Measurements from ENCODE around the gene FOSL2. TPM values are rescaled to one million over a fixed set of nuclear protein-coding genes. Genes with fewer than 3 reads are reported as not detected.

The FOSL2 gene
- total RNA-seq, 1 experiment from 2014 or later = 4.0 TPM

DNA sequence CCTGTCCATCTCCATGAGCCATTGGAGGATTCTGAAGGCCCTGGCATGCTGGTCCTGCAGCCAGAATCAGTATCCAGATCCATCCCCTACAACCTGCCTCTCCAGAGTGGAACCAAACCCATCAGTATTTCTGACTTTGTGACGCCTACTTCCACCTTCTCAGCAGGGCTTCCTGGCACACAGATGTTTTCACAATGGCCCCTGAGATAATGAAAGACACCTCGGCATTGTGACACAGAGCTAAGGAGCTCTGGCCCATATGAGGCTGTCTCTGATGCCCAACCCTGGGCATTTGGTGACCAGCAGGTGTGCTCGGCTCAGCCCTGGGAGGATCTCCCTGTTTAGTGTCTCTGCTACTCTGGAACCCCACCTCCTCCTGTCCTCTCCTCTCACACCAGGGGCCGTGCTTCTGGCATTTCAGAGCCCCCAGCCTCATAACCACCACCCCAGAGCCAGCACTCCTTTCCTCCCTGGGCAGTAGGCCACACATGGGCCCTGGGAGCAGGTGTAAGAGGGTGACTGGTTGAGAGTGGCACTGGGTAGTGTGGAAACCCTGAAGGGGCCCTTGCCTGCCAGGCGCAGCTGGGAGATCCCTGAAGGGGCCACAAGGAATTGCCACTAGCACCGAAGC lies 38.2 kb downstream of the FOSL2 start (continued):
- TF ChIP-seq, protein P1, sequence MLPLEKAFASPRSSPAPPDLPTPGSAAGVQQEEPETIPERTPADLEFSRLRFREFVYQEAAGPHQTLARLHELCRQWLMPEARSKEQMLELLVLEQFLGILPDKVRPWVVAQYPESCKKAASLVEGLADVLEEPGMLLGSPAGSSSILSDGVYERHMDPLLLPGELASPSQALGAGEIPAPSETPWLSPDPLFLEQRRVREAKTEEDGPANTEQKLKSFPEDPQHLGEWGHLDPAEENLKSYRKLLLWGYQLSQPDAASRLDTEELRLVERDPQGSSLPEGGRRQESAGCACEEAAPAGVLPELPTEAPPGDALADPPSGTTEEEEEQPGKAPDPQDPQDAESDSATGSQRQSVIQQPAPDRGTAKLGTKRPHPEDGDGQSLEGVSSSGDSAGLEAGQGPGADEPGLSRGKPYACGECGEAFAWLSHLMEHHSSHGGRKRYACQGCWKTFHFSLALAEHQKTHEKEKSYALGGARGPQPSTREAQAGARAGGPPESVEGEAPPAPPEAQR (CRISPR knock-in tag; IDR thresholded peaks at IDR 0.05) = no peak
- TF ChIP-seq MYBL2 (CRISPR knock-in tag; IDR thresholded peaks at IDR 0.05) = no peak
- no peak for TF ChIP-seq CBFB (CRISPR knock-in tag; IDR thresholded peaks at IDR 0.05; ENCODE audit: low read depth)
- TF ChIP-seq SOX15 (CRISPR knock-in tag; IDR thresholded peaks at IDR 0.05) = no peak
- TF ChIP-seq NFATC4 (CRISPR knock-in tag; IDR thresholded peaks at IDR 0.05) = no peak
- TF ChIP-seq JUN (CRISPR knock-in tag; IDR thresholded peaks at IDR 0.05) = no peak
- TF ChIP-seq, protein P2, sequence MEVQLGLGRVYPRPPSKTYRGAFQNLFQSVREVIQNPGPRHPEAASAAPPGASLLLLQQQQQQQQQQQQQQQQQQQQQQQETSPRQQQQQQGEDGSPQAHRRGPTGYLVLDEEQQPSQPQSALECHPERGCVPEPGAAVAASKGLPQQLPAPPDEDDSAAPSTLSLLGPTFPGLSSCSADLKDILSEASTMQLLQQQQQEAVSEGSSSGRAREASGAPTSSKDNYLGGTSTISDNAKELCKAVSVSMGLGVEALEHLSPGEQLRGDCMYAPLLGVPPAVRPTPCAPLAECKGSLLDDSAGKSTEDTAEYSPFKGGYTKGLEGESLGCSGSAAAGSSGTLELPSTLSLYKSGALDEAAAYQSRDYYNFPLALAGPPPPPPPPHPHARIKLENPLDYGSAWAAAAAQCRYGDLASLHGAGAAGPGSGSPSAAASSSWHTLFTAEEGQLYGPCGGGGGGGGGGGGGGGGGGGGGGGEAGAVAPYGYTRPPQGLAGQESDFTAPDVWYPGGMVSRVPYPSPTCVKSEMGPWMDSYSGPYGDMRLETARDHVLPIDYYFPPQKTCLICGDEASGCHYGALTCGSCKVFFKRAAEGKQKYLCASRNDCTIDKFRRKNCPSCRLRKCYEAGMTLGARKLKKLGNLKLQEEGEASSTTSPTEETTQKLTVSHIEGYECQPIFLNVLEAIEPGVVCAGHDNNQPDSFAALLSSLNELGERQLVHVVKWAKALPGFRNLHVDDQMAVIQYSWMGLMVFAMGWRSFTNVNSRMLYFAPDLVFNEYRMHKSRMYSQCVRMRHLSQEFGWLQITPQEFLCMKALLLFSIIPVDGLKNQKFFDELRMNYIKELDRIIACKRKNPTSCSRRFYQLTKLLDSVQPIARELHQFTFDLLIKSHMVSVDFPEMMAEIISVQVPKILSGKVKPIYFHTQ (CRISPR knock-in tag; IDR thresholded peaks at IDR 0.05) = no peak
- TF ChIP-seq NR2C2 (CRISPR knock-in tag; IDR thresholded peaks at IDR 0.05) = no peak
- no peak for TF ChIP-seq ZNF121 (CRISPR knock-in tag; IDR thresholded peaks at IDR 0.05)

DNA sequence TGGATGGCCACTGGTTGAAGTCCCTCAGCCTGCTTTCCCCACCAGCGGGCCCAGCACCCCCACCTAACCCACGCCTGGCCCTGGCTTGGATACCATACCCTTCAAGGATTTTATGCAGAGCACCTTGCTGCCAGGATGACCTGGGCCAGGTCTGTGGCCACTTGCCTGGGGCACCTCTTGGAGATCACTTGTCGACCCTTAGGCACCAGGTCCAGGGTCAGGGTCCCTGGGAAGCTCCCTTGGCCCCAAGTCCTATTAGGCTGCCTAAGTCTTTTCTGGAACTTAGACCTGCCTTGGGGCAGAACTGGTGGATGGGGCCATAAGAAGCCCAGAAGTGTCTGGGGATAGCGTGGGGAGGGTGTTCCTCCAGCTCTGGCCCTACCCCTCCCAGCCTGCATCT lies 39.1 kb downstream of the FOSL2 start:
- Mint-ChIP-seq H3K4me1 (peaks cover 6% of the 10 kb centered on the region; the same call in 1 of the 2 replicates), H3K27ac (no peak overlapping the region), H3K36me3 (peaks cover 4% of the 10 kb centered on the region), H3K9me3 (peaks cover 21% of the 10 kb centered on the region), H3K27me3 (ENCODE audit: low read depth) (no peaks in the 10 kb centered on the region), H3K4me3 (no peak overlapping the region)
- no peak for DNase-seq (ENCODE audit: low spot score)
- ChIA-PET CTCF (no interaction called here), POLR2A (no interaction called here)
- ATAC-seq = no peak
- TF ChIP-seq ZNF423 (CRISPR knock-in tag; IDR thresholded peaks at IDR 0.05) = no peak
- no peak for TF ChIP-seq ESRRA (CRISPR knock-in tag; IDR thresholded peaks at IDR 0.05; ENCODE audit: borderline replicate concordance)
- TF ChIP-seq, protein P1 (CRISPR knock-in tag; IDR thresholded peaks at IDR 0.05) = no peak
- no peak for TF ChIP-seq FOXK1 (CRISPR knock-in tag; IDR thresholded peaks at IDR 0.05)
- TF ChIP-seq, protein P3, sequence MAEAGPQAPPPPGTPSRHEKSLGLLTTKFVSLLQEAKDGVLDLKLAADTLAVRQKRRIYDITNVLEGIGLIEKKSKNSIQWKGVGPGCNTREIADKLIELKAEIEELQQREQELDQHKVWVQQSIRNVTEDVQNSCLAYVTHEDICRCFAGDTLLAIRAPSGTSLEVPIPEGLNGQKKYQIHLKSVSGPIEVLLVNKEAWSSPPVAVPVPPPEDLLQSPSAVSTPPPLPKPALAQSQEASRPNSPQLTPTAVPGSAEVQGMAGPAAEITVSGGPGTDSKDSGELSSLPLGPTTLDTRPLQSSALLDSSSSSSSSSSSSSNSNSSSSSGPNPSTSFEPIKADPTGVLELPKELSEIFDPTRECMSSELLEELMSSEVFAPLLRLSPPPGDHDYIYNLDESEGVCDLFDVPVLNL (CRISPR knock-in tag; IDR thresholded peaks at IDR 0.05; ENCODE audit: borderline replicate concordance, low read depth) = no peak
- TF ChIP-seq, protein P4, sequence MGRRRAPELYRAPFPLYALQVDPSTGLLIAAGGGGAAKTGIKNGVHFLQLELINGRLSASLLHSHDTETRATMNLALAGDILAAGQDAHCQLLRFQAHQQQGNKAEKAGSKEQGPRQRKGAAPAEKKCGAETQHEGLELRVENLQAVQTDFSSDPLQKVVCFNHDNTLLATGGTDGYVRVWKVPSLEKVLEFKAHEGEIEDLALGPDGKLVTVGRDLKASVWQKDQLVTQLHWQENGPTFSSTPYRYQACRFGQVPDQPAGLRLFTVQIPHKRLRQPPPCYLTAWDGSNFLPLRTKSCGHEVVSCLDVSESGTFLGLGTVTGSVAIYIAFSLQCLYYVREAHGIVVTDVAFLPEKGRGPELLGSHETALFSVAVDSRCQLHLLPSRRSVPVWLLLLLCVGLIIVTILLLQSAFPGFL (CRISPR knock-in tag; IDR thresholded peaks at IDR 0.05; ENCODE audit: borderline replicate concordance) = no peak
- TF ChIP-seq SOX15 (CRISPR knock-in tag; IDR thresholded peaks at IDR 0.05) = no peak
- TF ChIP-seq, protein P5, sequence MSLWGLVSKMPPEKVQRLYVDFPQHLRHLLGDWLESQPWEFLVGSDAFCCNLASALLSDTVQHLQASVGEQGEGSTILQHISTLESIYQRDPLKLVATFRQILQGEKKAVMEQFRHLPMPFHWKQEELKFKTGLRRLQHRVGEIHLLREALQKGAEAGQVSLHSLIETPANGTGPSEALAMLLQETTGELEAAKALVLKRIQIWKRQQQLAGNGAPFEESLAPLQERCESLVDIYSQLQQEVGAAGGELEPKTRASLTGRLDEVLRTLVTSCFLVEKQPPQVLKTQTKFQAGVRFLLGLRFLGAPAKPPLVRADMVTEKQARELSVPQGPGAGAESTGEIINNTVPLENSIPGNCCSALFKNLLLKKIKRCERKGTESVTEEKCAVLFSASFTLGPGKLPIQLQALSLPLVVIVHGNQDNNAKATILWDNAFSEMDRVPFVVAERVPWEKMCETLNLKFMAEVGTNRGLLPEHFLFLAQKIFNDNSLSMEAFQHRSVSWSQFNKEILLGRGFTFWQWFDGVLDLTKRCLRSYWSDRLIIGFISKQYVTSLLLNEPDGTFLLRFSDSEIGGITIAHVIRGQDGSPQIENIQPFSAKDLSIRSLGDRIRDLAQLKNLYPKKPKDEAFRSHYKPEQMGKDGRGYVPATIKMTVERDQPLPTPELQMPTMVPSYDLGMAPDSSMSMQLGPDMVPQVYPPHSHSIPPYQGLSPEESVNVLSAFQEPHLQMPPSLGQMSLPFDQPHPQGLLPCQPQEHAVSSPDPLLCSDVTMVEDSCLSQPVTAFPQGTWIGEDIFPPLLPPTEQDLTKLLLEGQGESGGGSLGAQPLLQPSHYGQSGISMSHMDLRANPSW (CRISPR knock-in tag; conservative IDR thresholded peaks at IDR 0.05; ENCODE audit: low read depth) = no peak
- no peak for TF ChIP-seq FOXJ3 (CRISPR knock-in tag; IDR thresholded peaks at IDR 0.05; ENCODE audit: borderline replicate concordance)
- TF ChIP-seq, protein P6, sequence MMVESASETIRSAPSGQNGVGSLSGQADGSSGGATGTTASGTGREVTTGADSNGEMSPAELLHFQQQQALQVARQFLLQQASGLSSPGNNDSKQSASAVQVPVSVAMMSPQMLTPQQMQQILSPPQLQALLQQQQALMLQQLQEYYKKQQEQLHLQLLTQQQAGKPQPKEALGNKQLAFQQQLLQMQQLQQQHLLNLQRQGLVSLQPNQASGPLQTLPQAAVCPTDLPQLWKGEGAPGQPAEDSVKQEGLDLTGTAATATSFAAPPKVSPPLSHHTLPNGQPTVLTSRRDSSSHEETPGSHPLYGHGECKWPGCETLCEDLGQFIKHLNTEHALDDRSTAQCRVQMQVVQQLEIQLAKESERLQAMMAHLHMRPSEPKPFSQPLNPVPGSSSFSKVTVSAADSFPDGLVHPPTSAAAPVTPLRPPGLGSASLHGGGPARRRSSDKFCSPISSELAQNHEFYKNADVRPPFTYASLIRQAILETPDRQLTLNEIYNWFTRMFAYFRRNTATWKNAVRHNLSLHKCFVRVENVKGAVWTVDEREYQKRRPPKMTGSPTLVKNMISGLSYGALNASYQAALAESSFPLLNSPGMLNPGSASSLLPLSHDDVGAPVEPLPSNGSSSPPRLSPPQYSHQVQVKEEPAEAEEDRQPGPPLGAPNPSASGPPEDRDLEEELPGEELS (CRISPR knock-in tag; IDR thresholded peaks at IDR 0.05) = no peak
- no peak for TF ChIP-seq ZNF263 (CRISPR knock-in tag; IDR thresholded peaks at IDR 0.05; ENCODE audit: low read depth)
- no peak for TF ChIP-seq NR3C1 (CRISPR knock-in tag; conservative IDR thresholded peaks at IDR 0.05; ENCODE audit: low read depth)
- TF ChIP-seq JUN (CRISPR knock-in tag; IDR thresholded peaks at IDR 0.05) = no peak
- TF ChIP-seq, protein P7, sequence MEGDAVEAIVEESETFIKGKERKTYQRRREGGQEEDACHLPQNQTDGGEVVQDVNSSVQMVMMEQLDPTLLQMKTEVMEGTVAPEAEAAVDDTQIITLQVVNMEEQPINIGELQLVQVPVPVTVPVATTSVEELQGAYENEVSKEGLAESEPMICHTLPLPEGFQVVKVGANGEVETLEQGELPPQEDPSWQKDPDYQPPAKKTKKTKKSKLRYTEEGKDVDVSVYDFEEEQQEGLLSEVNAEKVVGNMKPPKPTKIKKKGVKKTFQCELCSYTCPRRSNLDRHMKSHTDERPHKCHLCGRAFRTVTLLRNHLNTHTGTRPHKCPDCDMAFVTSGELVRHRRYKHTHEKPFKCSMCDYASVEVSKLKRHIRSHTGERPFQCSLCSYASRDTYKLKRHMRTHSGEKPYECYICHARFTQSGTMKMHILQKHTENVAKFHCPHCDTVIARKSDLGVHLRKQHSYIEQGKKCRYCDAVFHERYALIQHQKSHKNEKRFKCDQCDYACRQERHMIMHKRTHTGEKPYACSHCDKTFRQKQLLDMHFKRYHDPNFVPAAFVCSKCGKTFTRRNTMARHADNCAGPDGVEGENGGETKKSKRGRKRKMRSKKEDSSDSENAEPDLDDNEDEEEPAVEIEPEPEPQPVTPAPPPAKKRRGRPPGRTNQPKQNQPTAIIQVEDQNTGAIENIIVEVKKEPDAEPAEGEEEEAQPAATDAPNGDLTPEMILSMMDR (IDR thresholded peaks at IDR 0.05) = no peak
- TF ChIP-seq EMX1 (CRISPR knock-in tag; IDR thresholded peaks at IDR 0.05) = no peak
